GM18526 (cell line): Measurements from ENCODE around the gene CDK16.

Source experiments
- POLR2A ChIP-seq: IDR thresholded peaks from 3 replicates; pipeline ENCODE4 v1.6.1; 2011; ENCODE audit not compliant: insufficient read length; ENCODE audit errors: extremely low read depth

CDK16 gene

DNA sequence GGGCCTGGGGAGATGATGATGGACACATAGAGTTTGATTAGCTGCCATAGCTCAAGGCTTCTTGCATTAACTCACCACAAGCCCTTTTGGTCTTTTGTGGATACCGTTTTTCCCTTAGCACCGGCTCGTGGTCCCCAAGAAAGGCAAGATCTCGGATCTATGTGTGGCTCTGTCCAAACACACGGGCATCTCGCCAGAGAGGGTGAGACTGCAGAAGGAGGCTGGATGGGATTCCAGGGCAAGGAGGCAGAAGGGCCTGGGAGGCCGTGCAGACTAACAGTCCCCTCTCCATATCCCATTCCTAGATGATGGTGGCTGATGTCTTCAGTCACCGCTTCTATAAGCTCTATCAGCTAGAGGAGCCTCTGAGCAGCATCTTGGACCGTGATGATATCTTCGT lies 23.8 kb downstream of the CDK16 start:
- TF ChIP-seq POLR2A: no peak

DNA sequence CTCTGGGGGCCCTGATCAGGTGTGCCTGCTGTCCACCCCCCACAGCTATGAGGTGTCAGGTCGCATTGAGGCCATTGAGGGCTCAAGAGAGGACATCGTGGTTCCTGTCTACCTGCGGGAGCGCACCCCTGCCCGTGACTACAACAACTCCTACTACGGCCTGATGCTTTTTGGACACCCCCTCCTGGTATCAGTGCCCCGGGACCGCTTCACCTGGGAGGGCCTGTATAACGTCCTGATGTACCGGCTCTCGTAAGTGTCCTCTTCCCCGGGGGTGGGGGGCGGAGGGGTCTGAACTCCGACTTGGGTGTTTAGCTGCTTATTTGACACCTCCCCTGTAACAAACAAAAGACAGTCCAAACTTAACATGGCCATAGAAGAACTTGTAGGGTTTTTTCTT lies 24.9 kb downstream of the CDK16 start:
- TF ChIP-seq POLR2A: no peak

DNA sequence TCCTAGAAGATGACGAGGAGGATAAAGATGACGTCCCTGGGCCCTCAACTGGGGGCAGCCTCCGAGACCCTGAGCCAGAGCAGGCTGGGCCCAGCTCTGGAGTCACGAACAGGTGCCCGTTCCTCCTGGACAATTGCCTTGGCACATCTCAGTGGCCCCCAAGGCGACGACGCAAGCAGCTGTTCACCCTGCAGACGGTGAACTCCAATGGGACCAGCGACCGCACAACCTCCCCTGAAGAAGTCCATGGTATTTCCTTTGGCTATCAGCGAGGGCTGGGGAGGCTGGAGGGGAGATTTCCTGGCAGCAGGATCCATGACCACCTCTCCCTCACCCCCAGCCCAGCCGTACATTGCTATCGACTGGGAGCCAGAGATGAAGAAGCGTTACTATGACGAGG lies 26.2 kb downstream of the CDK16 start:
- TF ChIP-seq POLR2A: no peak

DNA sequence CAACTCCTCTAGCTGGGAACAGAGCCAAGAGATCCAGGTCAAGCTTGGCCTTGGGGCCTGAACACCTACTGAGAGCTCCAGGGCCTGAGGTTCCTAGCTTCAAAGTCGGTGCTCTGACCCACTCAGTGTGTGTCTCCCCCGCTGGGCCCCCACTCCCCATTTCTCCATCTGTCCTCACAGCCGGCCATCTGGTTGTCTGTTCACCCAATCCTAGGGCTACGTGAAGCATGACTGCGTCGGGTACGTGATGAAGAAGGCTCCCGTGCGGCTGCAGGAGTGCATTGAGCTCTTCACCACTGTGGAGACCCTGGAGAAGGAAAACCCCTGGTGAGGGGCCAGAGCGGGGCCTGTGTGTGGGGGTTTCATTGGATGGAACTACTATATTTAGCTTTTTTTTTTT lies 26.7 kb downstream of the CDK16 start:
- no peak for TF ChIP-seq POLR2A

DNA sequence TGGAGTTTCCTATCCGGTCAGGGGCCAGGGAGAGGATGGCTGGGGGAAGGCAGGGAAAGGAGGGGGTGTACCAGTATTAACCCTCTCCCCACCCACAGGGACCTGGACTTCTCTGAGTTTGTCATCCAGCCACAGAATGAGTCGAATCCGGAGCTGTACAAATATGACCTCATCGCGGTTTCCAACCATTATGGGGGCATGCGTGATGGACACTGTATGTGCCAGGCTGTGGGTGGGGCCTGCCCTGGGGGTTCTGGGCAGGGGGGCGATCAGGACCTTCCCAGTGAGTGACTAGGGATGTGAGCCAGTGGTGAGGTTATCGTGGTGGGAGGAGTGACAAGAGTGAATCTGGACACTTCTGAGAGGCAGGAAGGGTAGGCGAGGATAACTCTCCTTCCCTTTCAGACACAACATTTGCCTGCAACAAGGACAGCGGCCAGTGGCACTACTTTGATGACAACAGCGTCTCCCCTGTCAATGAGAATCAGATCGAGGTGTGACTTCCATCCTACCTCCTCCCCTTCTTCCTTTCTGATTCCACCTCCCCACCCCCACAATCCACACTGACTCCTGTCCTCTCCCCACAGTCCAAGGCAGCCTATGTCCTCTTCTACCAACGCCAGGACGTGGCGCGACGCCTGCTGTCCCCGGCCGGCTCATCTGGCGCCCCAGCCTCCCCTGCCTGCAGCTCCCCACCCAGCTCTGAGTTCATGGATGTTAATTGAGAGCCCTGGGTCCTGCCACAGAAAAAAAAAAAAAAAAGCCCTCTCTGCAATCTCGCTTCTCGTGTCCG lies 28.9 kb downstream of the CDK16 start:
- no peak for TF ChIP-seq POLR2A

DNA sequence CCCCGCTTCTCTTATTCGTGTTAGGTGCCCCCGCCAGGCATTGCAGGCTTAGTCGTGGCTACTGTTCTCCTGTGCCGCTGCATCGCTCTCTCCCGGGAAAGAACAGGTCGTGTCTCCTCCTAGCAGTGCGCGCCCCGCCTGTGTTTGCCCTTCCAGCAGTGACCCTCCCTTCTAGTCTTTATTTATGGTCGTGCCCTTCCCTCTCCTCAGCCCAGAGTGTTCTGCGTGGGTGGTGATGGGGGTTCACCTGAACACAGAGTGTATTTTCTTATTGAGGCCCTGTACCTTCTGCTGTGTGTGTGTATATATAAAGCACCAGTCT lies 29.5 kb downstream of the CDK16 start:
- no peak for TF ChIP-seq POLR2A

DNA sequence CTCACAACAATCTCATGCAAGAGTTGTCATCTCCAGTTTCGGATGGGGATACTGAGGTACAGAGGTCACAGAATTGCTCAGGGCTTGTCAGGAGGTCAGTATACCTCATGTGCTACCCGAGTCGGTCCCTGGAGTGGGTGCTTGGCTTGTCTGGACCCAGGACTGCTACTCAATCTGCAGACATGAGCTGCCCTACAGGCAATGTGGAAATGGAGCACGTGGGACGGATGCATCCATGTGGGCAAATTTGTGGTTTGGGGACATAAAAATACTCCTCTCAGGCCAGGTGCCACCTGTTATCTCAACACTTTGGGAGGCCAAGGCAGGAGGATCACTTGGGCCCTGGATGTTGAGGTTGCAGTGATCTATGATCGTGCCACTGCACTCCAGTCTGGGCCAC lies 30.1 kb downstream of the CDK16 start:
- TF ChIP-seq POLR2A: no peak

DNA sequence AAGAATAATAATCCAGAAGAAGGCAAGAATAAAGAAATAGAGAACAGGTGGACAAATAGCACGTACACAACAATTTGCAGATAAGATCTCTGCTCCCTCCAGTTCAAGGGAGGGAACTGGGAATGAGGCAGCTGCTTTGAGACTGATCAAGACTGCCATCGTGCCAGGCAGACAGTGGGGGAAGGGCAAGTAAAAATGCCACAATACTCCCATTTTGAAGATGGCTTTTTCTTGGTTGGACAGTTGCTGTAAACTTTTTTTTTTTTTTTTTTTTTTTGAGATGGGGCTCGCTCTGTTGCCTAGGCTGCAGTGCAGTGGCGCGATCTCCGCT lies 31.5 kb downstream of the CDK16 start:
- no peak for TF ChIP-seq POLR2A

DNA sequence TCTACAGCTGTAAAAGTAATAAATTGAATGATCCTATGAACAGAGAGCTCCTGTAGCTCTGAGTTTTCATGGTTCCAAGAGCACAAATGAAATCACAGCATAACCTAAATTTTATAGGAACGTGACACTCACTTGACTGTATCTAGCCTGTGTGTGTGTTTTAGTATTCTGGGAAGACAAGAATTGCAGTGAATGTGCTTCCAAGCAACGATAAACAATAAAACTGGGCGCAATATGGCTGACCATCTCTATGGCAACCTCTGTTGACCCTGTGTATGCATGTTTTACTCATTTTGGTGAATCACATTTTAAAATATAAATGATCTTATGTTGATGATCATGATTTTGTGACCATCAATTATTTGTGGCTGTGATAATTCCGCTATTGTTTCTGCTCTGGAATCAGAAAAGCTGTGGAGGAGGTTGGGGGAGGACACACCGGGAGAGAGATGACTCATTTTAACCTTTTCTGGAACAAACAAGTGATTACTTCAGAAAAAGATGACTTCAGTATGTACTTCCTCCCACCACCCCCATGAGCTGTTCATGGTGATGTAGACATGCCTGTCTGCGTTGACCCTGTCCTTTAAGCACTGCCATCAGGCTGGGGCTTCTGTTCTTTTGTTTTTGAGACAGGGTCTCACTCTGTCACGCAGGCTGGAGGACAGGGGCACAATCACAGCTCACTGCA lies 46.1 kb downstream of the CDK16 start:
- TF ChIP-seq POLR2A: no peak

DNA sequence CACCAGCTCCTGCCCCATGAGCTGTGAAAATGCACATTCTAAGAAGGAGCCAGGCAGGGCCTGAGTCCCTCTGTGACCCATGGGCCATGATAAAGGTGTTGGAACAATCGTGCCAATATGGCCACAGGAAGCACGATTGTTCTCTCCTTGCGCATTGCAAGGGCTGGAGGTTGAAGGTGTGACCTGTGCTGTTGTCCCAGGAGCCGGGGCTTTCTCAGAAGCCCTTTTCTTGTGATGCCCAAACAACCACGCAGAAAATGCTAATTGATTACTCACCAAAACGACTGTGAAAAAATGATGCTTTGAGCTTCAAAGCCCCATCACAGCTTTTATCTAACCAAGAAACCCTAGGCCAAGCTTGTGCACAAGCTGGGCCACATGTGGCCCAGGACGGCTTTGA lies 48.2 kb downstream of the CDK16 start:
- no peak for TF ChIP-seq POLR2A

DNA sequence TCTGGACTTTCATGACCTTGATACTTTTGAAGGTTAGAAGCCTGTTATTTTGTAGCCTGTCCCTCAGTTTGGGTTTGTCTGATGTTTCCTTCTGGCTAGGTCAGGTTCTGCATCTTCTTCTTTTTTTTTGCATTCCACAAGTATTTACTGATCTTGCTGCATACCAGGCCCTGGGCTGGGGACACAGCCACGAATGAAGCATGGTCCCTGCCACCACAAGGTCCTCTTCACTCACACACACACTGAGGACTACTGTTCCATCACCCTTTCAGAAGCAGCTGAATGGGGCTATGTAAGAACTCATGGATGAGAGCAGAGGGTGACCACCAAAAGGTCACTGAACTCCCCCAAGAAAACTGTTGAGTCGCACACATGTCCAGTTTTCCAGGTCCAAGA lies 53.5 kb downstream of the CDK16 start:
- no peak for TF ChIP-seq POLR2A

DNA sequence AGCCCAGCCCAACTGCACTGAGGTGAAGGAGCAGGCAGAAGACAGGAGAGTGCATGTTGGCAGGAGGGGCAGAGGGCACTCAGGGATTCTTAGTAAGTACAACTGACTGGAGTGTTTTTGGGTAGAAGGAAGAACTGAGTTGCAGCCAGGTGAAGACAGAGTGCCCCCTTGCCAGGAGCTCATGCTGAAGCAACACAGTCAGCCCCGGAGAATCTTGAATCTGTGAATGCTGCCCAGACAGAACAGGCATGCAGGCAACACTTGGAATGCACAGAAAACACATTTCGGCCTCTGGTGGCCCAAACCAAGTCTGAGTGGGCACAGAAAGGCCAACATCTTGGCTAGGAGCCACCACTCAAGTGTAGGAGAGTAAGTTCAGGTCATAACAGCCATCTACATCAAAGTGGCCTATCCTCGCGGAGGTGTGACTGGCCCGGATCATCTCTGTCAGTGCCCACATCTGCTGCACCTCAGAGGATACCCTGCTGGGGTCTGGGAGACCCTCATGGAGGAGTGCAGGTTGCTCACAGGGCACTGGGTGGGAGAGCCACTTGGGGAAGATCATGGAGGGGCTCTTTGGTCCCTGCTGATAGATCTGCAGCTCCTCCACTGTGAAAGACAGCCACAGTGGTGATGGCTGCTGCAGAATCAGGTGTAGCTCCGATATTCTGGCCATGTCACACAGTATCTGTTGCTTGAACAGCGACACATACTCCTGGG lies 54.7 kb downstream of the CDK16 start:
- TF ChIP-seq POLR2A: no peak

DNA sequence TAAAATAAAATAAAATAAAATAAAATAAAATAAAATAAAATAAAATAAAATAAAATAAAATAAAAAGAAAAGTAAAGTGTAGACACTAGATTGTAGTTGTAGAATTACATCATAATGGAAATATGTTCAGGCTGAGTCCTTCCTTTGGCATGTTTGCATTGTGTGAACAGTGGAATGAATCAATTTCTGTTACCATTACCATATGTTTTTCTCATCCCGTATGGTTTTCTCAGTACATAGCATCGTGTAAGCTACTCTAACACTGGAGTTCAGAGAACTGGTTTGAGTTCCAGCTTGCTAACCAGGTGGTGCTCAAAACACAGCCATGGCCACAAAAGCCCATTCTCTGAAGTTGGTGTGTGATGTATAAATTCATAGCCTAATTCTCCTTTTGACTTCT lies 60.2 kb downstream of the CDK16 start:
- TF ChIP-seq POLR2A: no peak
